ENCODE measurements around the gene OXCT2.
"Not testable (repeated sequence)": the region's sequence is repeated elsewhere in the genome, so short reads cannot be mapped to it uniquely, and the experiment has no call there.

OXCT2 gene

GRCh38 chr1:39771022-39771532 lies at the start of gene OXCT2:
TSS of gene OXCT2 (minus strand) at chr1:39771348. CDS start at chr1:39771255, 93 bp downstream.
- DNase-seq: not testable (repeated sequence)

- DNase-seq: no peak
Observed at GRCh38 chr1:39819091-39819812, 48.1 kb upstream of the OXCT2 start.

GRCh38 chr1:39818482-39818881 lies 47.3 kb upstream of the OXCT2 start:
- no peak for DNase-seq

GRCh38 chr1:39817091-39817932 lies 46.2 kb upstream of the OXCT2 start:
- peak; percentile 75 to 76 for DNase-seq

GRCh38 chr1:39816415-39817090 lies 45.4 kb upstream of the OXCT2 start:
- peak; percentile 81 for DNase-seq

- DNase-seq: no peak
Observed at GRCh38 chr1:39812913-39813312, 41.8 kb upstream of the OXCT2 start.

- no peak for DNase-seq
Observed at GRCh38 chr1:39808784-39809517, 37.8 kb upstream of the OXCT2 start.

GRCh38 chr1:39805385-39805784 lies 34.2 kb upstream of the OXCT2 start:
- DNase-seq: no peak

- no peak for DNase-seq
Observed at GRCh38 chr1:39802496-39803260, 31.5 kb upstream of the OXCT2 start.

- no peak for DNase-seq
Observed at GRCh38 chr1:39800471-39800835, 29.3 kb upstream of the OXCT2 start.

GRCh38 chr1:39799770-39800470 lies 28.8 kb upstream of the OXCT2 start:
- peak; percentile 86 to 87 for DNase-seq

GRCh38 chr1:39798859-39799769 lies 28.0 kb upstream of the OXCT2 start:
- peak; percentile 91 to 92 for DNase-seq

- DNase-seq: no peak
Observed at GRCh38 chr1:39795651-39796050, 24.5 kb upstream of the OXCT2 start.

- no peak for DNase-seq
Observed at GRCh38 chr1:39791838-39792237, 20.7 kb upstream of the OXCT2 start.

- DNase-seq: no peak
Observed at GRCh38 chr1:39789571-39790110, 18.5 kb upstream of the OXCT2 start.

GRCh38 chr1:39788758-39789570 lies 17.8 kb upstream of the OXCT2 start, which contains the start of gene BMP8B:
TSS of gene BMP8B (minus strand) at chr1:39788865. CDS start at chr1:39788485, 380 bp downstream.
- peak; percentile 63 to 68 for DNase-seq

GRCh38 chr1:39788426-39788757 lies 17.2 kb upstream of the OXCT2 start:
- DNase-seq: peak in 1 of 2 experiments; percentile 29

- not testable (repeated sequence) for DNase-seq
Observed at GRCh38 chr1:39787964-39788363, 16.8 kb upstream of the OXCT2 start.

- DNase-seq: no peak
Observed at GRCh38 chr1:39787468-39787867, 16.3 kb upstream of the OXCT2 start.

Measured in activated T-cell treated with anti-CD3 and anti-CD28 coated beads, Interleukin-2, amount 50 U/mL, for 48 hours (primary cell).